DND-41 (cell line): ENCODE measurements around the gene POU3F1.

Source experiments
- ATAC-seq: fragments of 200-7000 bp; cut with Tn5 transposase; 3 replicates; pipeline ENCODE4 v1.9.1; 2021; ENCODE audit warnings: low read depth; ENCODE audit not compliant: insufficient read depth
- DNase-seq: peaks from one replicate; pipeline ENCODE4 v3.0.0-alpha.2; 2020
- H2AFZ ChIP-seq: 2 replicates; pipeline ENCODE4 v1.6.0; 2012; ENCODE audit warnings: low read depth, low read length
- H3K27ac ChIP-seq: 2 replicates; pipeline ENCODE4 v1.5.1; 2012; ENCODE audit warnings: low read length, inconsistent platforms
- H3K27me3 ChIP-seq: fragments of 200-600 bp; sonication (generic); 2 replicates; pipeline ENCODE4 v1.6.0; 2012; ENCODE audit warnings: low read length, mild to moderate bottlenecking, inconsistent platforms; ENCODE audit not compliant: insufficient read depth, poor library complexity
- H3K36me3 ChIP-seq: 2 replicates; pipeline ENCODE4 v1.5.1; 2012; ENCODE audit warnings: low read length, inconsistent platforms; ENCODE audit not compliant: insufficient read depth
- H3K4me1 ChIP-seq: 2 replicates; pipeline ENCODE4 v1.5.1; 2012; ENCODE audit warnings: mild to moderate bottlenecking, low read length; ENCODE audit not compliant: insufficient read depth
- H3K4me2 ChIP-seq: 2 replicates; pipeline ENCODE4 v1.6.0; 2012; ENCODE audit warnings: mild to moderate bottlenecking, moderate library complexity, low read length, inconsistent platforms; ENCODE audit not compliant: insufficient read depth
- H3K4me3 ChIP-seq, 2 experiments: fragments of 200-600 bp in 1 of 2; shearing (Covaris generic) in 1 of 2; 2 replicates each; pipeline ENCODE4 v1.5.1; 2012 to 2016; ENCODE audit warnings: inconsistent platforms in 2 of 2, low read length in 2 of 2, mild to moderate bottlenecking in 2 of 2, low read depth in 1 of 2, moderate library complexity in 1 of 2
- H3K79me2 ChIP-seq: 2 replicates; pipeline ENCODE4 v1.6.0; 2012; ENCODE audit warnings: low read length, inconsistent platforms; ENCODE audit not compliant: insufficient read depth
- H3K9ac ChIP-seq: 2 replicates; pipeline ENCODE4 v1.6.0; 2012; ENCODE audit warnings: low read depth, mild to moderate bottlenecking, inconsistent platforms, low read length, moderate library complexity
- H3K9me3 ChIP-seq: 2 replicates; pipeline ENCODE4 v1.5.1; 2012; ENCODE audit warnings: low read length, moderate library complexity, mild to moderate bottlenecking, inconsistent platforms; ENCODE audit not compliant: insufficient read depth, severe bottlenecking
- H4K20me1 ChIP-seq: 2 replicates; pipeline ENCODE4 v1.6.0; 2012; ENCODE audit warnings: low read length; ENCODE audit not compliant: insufficient read depth
- CTCF ChIP-seq: IDR thresholded peaks from 2 replicates; pipeline ENCODE4 v1.5.1; 2012; ENCODE audit warnings: borderline replicate concordance, low read length, moderate library complexity, mild to moderate bottlenecking; ENCODE audit not compliant: poor library complexity, severe bottlenecking; ENCODE audit errors: extremely low read depth
- EZH2 ChIP-seq: IDR thresholded peaks from 3 replicates; pipeline ENCODE4 v1.6.1; 2012; ENCODE audit warnings: borderline replicate concordance, low read depth, mild to moderate bottlenecking, moderate library complexity, low read length, inconsistent platforms; ENCODE audit not compliant: severe bottlenecking

The POU3F1 gene

GRCh38 chr1:38055965-38056364 is 9.4 kb upstream of the POU3F1 start:
- ATAC-seq (no peak), DNase-seq (no peak)
- H3K79me2 ChIP-seq, result no peaks in the 10 kb centered on the region
- H3K4me1 ChIP-seq, result no peaks in the 10 kb centered on the region
- no peaks in the 10 kb centered on the region for H3K9me3 ChIP-seq
- no peak overlapping the region for H3K4me2 ChIP-seq
- H3K36me3 ChIP-seq, result no peaks in the 10 kb centered on the region
- no peak overlapping the region for H3K27ac ChIP-seq
- H3K4me3 ChIP-seq, result no peak overlapping the region
- H2AFZ ChIP-seq, result no peak overlapping the region
- H4K20me1 ChIP-seq, result peaks cover 6% of the 10 kb centered on the region
- TF ChIP-seq CTCF (no peak), EZH2 (no peak)
- no peak overlapping the region for H3K9ac ChIP-seq
- peaks cover 11% of the 10 kb centered on the region for H3K27me3 ChIP-seq

- Histone ChIP-seq H3K27ac (no peak overlapping the region), H3K9ac (no peak overlapping the region), H3K9me3 (no peaks in the 10 kb centered on the region), H3K27me3 (peaks cover 9% of the 10 kb centered on the region), H3K4me3 (no peak overlapping the region), H3K79me2 (no peaks in the 10 kb centered on the region), H4K20me1 (peaks cover 5% of the 10 kb centered on the region), H3K4me1 (no peaks in the 10 kb centered on the region), H2AFZ (no peak overlapping the region), H3K36me3 (no peaks in the 10 kb centered on the region), H3K4me2 (no peak overlapping the region)
- ATAC-seq, result no peak
- DNase-seq, result no peak
- TF ChIP-seq CTCF (no peak), EZH2 (no peak)
Observed at GRCh38 chr1:38055398-38055797, 8.8 kb upstream of the POU3F1 start.

GRCh38 chr1:38053416-38054091 is 7.0 kb upstream of the POU3F1 start:
- no peak overlapping the region for H3K9ac ChIP-seq
- no peak for DNase-seq
- no peak overlapping the region for H2AFZ ChIP-seq
- TF ChIP-seq EZH2 (no peak), CTCF (no peak)
- no peaks in the 10 kb centered on the region for H3K4me1 ChIP-seq
- H3K4me3 ChIP-seq, result no peak overlapping the region
- ATAC-seq, result no peak
- peaks cover 5% of the 10 kb centered on the region for H3K27me3 ChIP-seq
- H3K4me2 ChIP-seq, result no peak overlapping the region
- H3K36me3 ChIP-seq, result no peaks in the 10 kb centered on the region
- peaks cover 5% of the 10 kb centered on the region; the same call in 1 of the 2 replicates for H4K20me1 ChIP-seq
- no peak overlapping the region for H3K27ac ChIP-seq
- no peaks in the 10 kb centered on the region for H3K79me2 ChIP-seq
- no peaks in the 10 kb centered on the region for H3K9me3 ChIP-seq
